Naive thymus-derived CD8-positive, alpha-beta T cell (primary cell): ENCODE measurements around the gene CYP1A1. TPM values are rescaled to one million over a fixed set of nuclear protein-coding genes. Genes with fewer than 3 reads are reported as not detected.
"Not testable (repeated sequence)": the region's sequence is repeated elsewhere in the genome, so short reads cannot be mapped to it uniquely, and the experiment has no call there.

Source experiments
- ATAC-seq, 2 donors: fragments of 150-1000 bp; cut with Tn5 transposase in 1 of 2; sonication (Bioruptor Pico), chemical (Tn5 transposase) in 1 of 2; 1 replicate in 1 of 2; 2 replicates in 1 of 2; pipeline ENCODE4 v1.10.0; 2021; ENCODE audit warnings: mild to moderate bottlenecking in 2 of 2, moderate library complexity in 2 of 2
- POLR2A ChIA-PET: fragments of 350-600 bp; sonication (Branson Sonifier 250); formaldehyde crosslinking; loops from one replicate; lab custom pipeline; 2021; ENCODE audit warnings: antibody characterized with exemption; lab: Charles Lee
- DNase-seq, 10 donors: peaks; one replicate each; pipeline versions ENCODE4 v3.0.0 to v3.0.0-alpha.2; 2020 to 2022
- H3K27ac Mint-ChIP-seq, 10 donors: one replicate each; pipeline ENCODE4 v1.8.0; 2020 to 2022; ENCODE audit warnings: mild to moderate bottlenecking in 10 of 10, mixed read lengths in 10 of 10, moderate library complexity in 4 of 10, inconsistent platforms in 1 of 10
- H3K27me3 Mint-ChIP-seq, 5 donors: one replicate each; pipeline ENCODE4 v1.8.0; 2021 to 2022; ENCODE audit warnings: mixed read lengths in 5 of 5
- H3K36me3 Mint-ChIP-seq, 3 donors: one replicate each; pipeline ENCODE4 v1.8.0; 2020 to 2022; ENCODE audit warnings: mixed read lengths in 3 of 3, mild to moderate bottlenecking in 2 of 3, inconsistent platforms in 1 of 3
- H3K4me1 Mint-ChIP-seq, 4 donors: one replicate each; pipeline ENCODE4 v1.8.0; 2021 to 2022; ENCODE audit warnings: mixed read lengths in 4 of 4
- H3K4me3 Mint-ChIP-seq, 10 donors: one replicate each; pipeline ENCODE4 v1.8.0; 2020 to 2022; ENCODE audit warnings: mild to moderate bottlenecking in 10 of 10, mixed read lengths in 10 of 10, moderate library complexity in 6 of 10, inconsistent platforms in 1 of 10
- H3K9me3 Mint-ChIP-seq, 9 donors: one replicate each; pipeline ENCODE4 v1.8.0; 2020 to 2022; ENCODE audit warnings: mixed read lengths in 9 of 9, mild to moderate bottlenecking in 3 of 9, inconsistent platforms in 1 of 9, moderate library complexity in 1 of 9
- polyA plus RNA-seq, 3 donors: library from polyadenylated mRNA; unstranded; fragments of 300-500 nt; fragmentation: Illumina TruSeq; gene quantifications; one replicate each; pipeline ENCODE4 v1.2.3, GENCODE V29; 2021
- total RNA-seq, 8 experiments: library from RNA in 2 of 8; stranded (reverse) in 2 of 8; gene quantifications; one replicate each; pipeline ENCODE4 v1.2.3 and lab custom pipeline; 2021 to 2026

The CYP1A1 gene
- total and polyA plus RNA-seq, 5 experiments from 2014 or later = 0.18 to 0.27 TPM; not detected in 3

DNA sequence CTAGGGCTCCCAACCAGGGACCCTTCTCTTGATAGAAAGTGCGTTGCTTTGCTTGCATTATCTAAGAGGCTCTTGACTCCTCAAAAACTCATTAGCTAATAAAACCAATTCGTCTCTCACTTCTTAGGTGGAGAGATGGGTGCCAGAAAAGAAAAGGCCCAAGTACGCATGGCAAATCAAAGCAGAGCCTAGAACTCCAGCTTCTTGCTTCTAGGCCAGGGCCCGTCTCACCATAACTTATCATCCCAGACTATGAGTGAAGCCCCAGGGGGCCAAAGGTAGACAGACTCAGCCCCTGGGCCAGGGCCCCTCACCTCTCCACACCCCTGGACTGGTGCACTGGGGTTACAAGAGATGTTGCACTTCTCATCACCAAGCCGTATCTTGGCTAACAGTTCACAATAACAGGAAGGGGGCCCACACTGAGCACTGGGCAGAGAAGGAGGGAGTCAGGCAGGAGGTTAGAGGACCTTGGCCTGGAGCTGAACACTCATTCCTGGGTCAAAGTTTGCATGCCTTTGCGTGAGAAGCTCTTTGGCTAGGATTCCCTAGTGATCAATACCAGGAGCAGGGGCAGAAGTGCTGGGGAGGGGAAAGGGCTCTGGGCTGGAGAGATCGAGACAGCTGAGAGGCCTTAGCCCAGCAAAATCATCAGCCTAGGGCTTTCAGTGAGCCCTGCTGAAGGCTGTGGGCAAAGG, 5.4 kb upstream of the CYP1A1 start:
- H3K9me3 Mint-ChIP-seq = no peaks in the 10 kb centered on the region
- H3K27ac Mint-ChIP-seq = peak overlapping the region in 1 of 10 donors; percentile 24

DNA sequence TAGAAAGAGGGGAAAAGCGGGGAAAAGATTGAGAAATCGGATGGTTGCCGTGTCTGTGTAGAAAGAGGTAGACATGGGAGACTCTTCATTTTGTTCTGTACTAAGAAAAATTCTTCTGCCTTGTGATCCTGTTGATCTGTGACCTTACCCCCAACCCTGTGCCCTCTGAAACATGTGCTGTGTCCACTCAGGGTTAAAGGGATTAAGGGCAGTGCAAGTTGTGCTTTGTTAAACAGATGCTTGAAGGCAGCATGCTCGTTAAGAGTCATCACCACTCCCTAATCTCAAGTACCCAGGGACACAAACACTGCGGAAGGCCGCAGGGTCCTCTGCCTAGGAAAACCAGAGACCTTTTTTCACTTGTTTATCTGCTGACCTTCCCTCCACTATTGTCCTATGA, 4.0 kb upstream of the CYP1A1 start:
- H3K9me3 Mint-ChIP-seq, H3K27ac Mint-ChIP-seq, H3K4me3 Mint-ChIP-seq, ATAC-seq, H3K36me3 Mint-ChIP-seq, DNase-seq, POLR2A ChIA-PET: not testable (repeated sequence)
- H3K27me3 Mint-ChIP-seq = peaks cover 20 to 44% (median 30%) of the 10 kb centered on the region in 5 donors
- peaks cover 4 to 13% (median 10%) of the 10 kb centered on the region in 4 donors for H3K4me1 Mint-ChIP-seq

More for the DNA sequence above, 5.4 kb upstream of the CYP1A1 start:
- ATAC-seq = no peak
- peaks cover 0 to 8% (median 7%) of the 10 kb centered on the region in 4 donors for H3K4me1 Mint-ChIP-seq
- H3K4me3 Mint-ChIP-seq = no peak overlapping the region
- H3K36me3 Mint-ChIP-seq = no peaks in the 10 kb centered on the region
- POLR2A ChIA-PET = no interaction called here
- no peak for DNase-seq
- peaks cover 21 to 48% (median 36%) of the 10 kb centered on the region in 5 donors for H3K27me3 Mint-ChIP-seq

DNA sequence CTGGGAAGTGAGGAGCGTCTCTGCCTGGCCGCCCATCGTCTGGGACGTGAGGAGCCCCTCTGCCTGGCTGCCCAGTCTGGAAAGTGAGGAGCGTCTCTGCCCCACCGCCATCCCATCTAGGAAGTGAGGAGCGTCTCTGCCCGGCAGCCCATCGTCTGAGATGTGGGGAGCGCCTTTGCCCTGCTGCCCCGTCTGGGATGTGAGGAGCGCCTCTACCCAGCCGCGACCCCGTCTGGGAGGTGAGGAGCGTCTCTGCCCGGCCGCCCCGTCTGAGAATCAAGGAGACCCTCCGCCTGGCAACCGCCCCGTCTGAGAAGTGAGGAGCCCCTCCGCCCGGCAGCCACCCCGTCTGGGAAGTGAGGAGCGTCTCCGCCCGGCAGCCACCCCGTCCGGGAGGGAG, 3.4 kb upstream of the CYP1A1 start:
- H3K9me3 Mint-ChIP-seq = not testable (repeated sequence)

DNA sequence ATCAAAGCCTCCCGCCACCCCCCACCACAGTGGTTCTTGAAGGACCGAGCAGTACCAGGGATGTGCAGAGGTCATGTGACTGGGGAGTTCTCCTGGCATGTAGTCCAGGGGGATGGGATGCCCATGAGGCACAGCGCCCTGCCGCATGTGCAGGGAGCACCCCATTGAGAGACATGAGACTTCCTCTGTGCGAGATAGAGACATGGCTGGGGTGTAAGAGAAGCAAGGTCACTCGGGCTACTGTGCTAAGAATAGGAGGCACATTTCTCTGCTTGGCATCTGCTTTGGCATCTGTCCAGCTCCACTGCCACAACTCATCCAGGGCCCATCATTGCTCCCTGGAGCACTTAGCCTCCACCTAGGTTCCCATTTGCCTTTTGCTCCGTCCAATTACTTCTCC, 2.4 kb upstream of the CYP1A1 start:
- peak overlapping the region in 1 of 10 donors; percentile 43 for H3K27ac Mint-ChIP-seq
- no peaks in the 10 kb centered on the region for H3K9me3 Mint-ChIP-seq
- no peak for ATAC-seq
- H3K27me3 Mint-ChIP-seq = peaks cover 14 to 32% (median 25%) of the 10 kb centered on the region in 5 donors
- POLR2A ChIA-PET = no interaction called here
- peaks cover 4 to 13% (median 10%) of the 10 kb centered on the region in 4 donors for H3K4me1 Mint-ChIP-seq
- DNase-seq = no peak
- H3K4me3 Mint-ChIP-seq = peak overlapping the region in 7 of 10 donors; percentile 25 to 82 (median 78)
- no peaks in the 10 kb centered on the region for H3K36me3 Mint-ChIP-seq

More for the DNA sequence above, 3.4 kb upstream of the CYP1A1 start:
- DNase-seq, H3K36me3 Mint-ChIP-seq, ATAC-seq, POLR2A ChIA-PET, H3K4me3 Mint-ChIP-seq, H3K27ac Mint-ChIP-seq: not testable (repeated sequence)
- H3K27me3 Mint-ChIP-seq = peaks cover 17 to 39% (median 27%) of the 10 kb centered on the region in 5 donors
- H3K4me1 Mint-ChIP-seq = peaks cover 4 to 13% (median 10%) of the 10 kb centered on the region in 4 donors

DNA sequence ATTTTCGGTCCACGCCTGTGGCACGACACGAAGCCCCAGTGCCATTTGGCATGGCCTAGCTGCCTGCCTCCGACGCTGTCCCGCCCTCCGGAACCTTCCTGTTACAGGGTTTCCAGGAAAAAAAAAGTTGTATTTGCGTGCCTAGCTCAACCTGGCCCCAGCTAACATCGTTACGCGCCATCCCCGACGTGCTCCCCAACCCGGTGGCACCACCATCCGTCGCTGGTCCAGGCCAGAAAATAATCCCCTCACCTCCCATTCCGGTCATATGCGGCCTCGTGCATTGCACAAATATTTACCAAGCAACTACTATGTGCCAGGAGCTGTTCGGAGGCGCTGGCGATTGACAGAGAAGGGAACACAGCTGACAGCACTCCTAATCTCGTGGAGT, 1.4 kb upstream of the CYP1A1 start:
- DNase-seq = no peak
- no peaks in the 10 kb centered on the region for H3K9me3 Mint-ChIP-seq
- H3K4me1 Mint-ChIP-seq = peaks cover 4 to 13% (median 10%) of the 10 kb centered on the region in 4 donors
- ATAC-seq = no peak
- POLR2A ChIA-PET = interaction anchor here (0.5 to 2.1 kb wide), 3 partner anchors 31 to 1327 kb away, joined by 4 to 6 read pairs (median 4); partner anchors contain the start of gene EDC3
- no peaks in the 10 kb centered on the region for H3K36me3 Mint-ChIP-seq
- H3K27ac Mint-ChIP-seq = peak overlapping the region in 2 of 10 donors; percentile 20 to 62
- H3K4me3 Mint-ChIP-seq = peak overlapping the region; percentile 71 to 84 (median 80)
- H3K27me3 Mint-ChIP-seq = peaks cover 12 to 27% (median 21%) of the 10 kb centered on the region in 5 donors

DNA sequence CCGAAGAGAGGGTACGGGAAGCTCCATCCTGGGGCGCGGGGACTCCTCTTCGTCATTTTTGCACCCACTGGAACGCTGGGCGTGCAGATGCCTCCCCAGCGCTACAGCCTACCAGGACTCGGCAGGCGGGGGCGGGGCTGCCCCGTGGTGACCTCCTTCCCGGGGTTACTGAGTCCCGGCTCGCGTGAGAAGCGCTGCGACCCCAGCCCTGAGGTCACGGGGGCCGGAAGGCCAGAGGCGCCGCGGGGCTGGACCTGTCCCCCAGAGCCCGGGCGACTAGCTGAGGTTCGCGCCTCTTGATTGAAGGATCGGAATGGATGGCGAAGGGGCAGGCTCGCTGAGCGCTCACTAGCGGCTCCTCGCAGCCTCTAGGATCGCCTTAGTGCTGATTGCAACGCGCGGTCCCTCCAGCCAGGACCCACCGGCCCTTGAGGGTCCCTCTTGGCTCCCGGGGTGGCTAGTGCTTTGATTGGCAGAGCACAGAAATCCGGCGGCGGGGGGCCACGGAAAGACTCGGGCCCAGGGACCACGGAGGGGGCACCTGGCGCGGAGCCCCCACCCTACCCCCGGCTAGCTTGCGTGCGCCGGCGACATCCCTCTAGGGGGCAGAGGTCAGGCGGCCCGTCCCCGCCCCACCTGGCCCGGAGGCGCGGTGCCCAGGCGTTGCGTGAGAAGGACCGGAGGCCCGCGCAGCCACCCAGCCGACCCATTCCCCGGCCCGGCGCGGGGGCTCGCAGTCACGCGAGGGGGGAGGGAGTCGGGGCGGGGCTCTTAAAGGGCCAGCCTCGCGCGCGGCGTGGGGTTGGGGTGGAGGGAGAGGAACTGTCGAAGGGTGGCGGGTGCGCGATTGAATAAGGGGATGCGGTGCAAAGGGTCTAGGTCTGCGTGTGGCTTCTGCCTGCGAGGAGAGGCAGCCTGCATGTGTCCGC, 781 bp upstream of the CYP1A1 start:
- Mint-ChIP-seq H3K36me3 (no peaks in the 10 kb centered on the region), H3K9me3 (no peaks in the 10 kb centered on the region), H3K27me3 (peaks cover 10 to 22% (median 18%) of the 10 kb centered on the region in 5 donors), H3K4me1 (peaks cover 4 to 13% (median 10%) of the 10 kb centered on the region in 4 donors), H3K4me3 (peak overlapping the region; percentile 72 to 85 (median 82)), H3K27ac (peak overlapping the region in 1 of 10 donors; percentile 62)
- POLR2A ChIA-PET = interaction anchor here (0.5 to 2.1 kb wide), 4 partner anchors 30 to 1326 kb away, joined by 3 to 6 read pairs (median 4); partner anchors contain the start of gene EDC3
- peak; percentile 8 to 68 (median 38) for DNase-seq
- peak; percentile 76 to 77 for ATAC-seq

DNA sequence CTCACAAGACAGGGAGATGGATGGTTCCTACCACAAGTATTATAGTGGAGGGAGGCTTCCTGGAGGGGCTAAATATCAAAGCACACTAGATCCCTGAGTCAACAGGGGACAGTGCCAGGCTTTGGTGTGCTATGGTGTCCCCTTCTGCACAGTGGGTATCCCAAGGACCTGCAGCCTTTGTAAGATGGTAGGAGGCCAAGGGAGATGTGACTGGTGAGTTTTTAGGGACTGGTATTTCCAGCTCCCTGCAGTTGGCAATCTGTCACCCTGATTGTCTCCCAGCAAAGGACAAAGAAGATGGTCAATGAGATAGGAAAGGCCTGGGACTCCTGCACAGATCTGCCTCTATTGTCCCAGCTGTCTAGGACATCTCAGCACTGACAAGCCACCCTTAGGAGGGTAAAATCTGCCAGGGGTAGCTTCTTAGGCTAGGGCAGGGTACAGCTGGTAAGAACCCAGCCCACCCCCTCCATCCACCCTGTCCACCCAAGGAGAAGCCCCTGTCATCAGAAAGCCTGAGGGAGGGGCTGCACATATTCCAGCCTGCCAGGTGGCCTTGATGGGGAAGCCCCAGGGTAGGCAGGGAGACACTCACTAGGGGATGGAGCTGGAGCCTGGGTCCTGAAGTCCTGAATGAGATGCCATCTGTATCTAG, 631 bp downstream of the CYP1A1 start:
- peaks cover 4 to 13% (median 10%) of the 10 kb centered on the region in 4 donors for H3K4me1 Mint-ChIP-seq
- ATAC-seq (no peak), DNase-seq (no peak)
- no peaks in the 10 kb centered on the region for H3K36me3 Mint-ChIP-seq
- POLR2A ChIA-PET = interaction anchor here (2.1 kb wide), 1 partner anchor 29 kb away, joined by 4 read pairs; the partner anchor contains the start of gene EDC3
- no peaks in the 10 kb centered on the region for H3K9me3 Mint-ChIP-seq
- peak overlapping the region; percentile 69 to 85 (median 82) for H3K4me3 Mint-ChIP-seq
- no peak overlapping the region for H3K27ac Mint-ChIP-seq
- peaks cover under 1 to 15% (median 7%) of the 10 kb centered on the region in 5 donors for H3K27me3 Mint-ChIP-seq

DNA sequence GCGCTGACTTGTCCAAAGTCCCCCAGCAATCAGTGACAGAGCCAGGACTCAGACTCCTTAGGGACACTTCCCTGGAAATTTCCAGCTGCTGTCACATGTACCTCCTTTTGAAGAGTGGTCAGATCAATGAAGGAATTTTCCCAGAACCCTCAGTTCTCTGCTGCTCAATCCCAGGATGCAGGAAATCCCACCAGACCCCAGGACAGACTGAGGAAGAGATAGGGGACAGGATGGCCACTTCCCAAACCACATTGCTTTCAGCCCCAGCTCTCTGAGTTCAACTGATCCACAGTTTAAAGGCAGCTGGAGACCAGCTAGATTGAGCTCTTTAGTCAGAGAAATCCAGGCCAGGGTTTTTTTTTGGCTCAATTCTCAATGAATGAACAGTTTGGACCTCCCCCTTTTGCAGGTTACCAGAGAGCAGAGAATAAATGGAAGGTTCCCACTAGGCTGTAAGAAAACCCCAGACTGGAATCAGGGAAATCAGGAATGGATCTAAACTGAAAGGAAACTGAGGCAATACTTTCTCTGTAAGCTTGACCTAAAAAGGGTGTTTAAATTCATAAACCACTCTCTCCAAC, 1.5 kb downstream of the CYP1A1 start:
- ATAC-seq (peak; percentile 27 to 47), DNase-seq (peak in 1 of 10 donors; percentile 30)
- no peaks in the 10 kb centered on the region for H3K9me3 Mint-ChIP-seq
- no peak overlapping the region for H3K4me3 Mint-ChIP-seq
- peaks cover 4 to 13% (median 10%) of the 10 kb centered on the region in 4 donors for H3K4me1 Mint-ChIP-seq
- no peak overlapping the region for H3K27ac Mint-ChIP-seq
- POLR2A ChIA-PET = no interaction called here
- peaks cover 0 to 12% (median 7%) of the 10 kb centered on the region in 5 donors for H3K27me3 Mint-ChIP-seq
- H3K36me3 Mint-ChIP-seq = no peaks in the 10 kb centered on the region

DNA sequence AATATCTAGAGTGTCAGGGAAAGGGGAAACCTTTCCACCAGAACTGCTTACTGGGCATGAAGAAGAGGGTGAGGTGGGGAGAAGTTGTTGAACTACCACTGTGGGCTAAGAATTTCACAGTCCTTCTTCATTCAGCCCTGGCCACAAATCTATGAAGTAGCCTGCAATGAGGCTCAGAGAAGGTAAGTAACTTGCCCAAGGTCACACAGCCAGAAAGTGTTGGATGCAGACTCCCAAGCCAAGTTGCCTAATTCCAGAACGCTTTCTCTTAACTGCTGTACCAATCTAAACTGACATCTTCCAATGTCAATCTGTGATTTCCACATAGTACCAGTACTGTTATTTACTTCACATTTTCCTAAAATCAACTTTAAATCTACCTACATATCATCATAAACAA, 2.1 kb downstream of the CYP1A1 start:
- POLR2A ChIA-PET = no interaction called here
- Mint-ChIP-seq H3K36me3 (no peaks in the 10 kb centered on the region), H3K4me1 (peaks cover 4 to 13% (median 10%) of the 10 kb centered on the region in 4 donors), H3K27ac (no peak overlapping the region), H3K27me3 (peaks cover 0 to 12% (median 7%) of the 10 kb centered on the region in 5 donors), H3K4me3 (no peak overlapping the region), H3K9me3 (no peaks in the 10 kb centered on the region)
- ATAC-seq (no peak), DNase-seq (no peak)

DNA sequence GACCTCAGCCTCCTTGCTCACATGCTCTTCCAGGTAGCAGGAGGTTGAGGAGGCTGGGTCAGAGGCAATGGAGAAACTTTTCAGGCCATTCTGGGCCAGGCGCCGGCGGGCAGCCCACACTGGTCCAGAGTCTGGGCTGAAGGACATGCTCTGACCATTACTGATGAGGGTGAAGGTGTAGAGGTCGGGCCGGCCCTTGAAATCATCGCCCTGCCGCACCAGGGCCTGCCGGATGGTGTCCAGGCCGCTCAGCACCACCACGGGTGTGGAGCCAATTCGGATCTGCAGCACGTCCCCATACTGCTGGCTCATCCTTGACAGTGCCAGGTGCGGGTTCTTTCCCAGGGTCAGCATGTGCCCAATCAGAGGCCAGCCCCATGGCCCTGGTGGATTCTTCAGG, 2.7 kb downstream of the CYP1A1 start:
- Mint-ChIP-seq H3K4me1 (peaks cover 4 to 13% (median 10%) of the 10 kb centered on the region in 4 donors), H3K36me3 (no peaks in the 10 kb centered on the region), H3K27ac (no peak overlapping the region), H3K27me3 (peaks cover 0 to 9% (median 7%) of the 10 kb centered on the region in 5 donors), H3K9me3 (no peaks in the 10 kb centered on the region), H3K4me3 (no peak overlapping the region)
- DNase-seq (no peak), ATAC-seq (no peak)
- POLR2A ChIA-PET = no interaction called here

DNA sequence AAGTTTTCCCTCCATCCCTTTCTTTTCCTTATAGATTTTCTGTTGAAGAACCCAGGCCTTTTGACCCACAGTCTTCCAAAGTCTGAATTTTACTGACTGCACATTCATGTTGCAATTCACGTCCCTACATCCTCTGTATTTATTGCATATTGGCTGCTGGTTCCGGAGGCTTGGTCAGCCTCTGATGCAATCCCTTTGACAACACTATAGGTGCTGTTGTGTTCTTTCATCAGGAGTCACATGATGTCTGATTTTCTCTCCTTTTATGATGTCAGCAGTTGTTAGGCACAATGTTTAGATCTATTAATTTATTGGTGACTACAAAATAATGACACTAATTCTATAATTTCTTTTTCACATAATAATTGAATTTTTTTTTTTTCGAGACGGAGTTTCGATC, 8.7 kb downstream of the CYP1A1 start:
- Mint-ChIP-seq H3K4me1 (no peaks in the 10 kb centered on the region), H3K4me3 (no peak overlapping the region), H3K9me3 (no peaks in the 10 kb centered on the region), H3K27me3 (no peaks in the 10 kb centered on the region), H3K27ac (peak overlapping the region in 1 of 10 donors; percentile 3), H3K36me3 (no peaks in the 10 kb centered on the region)
- POLR2A ChIA-PET = no interaction called here
- ATAC-seq = no peak
- no peak for DNase-seq

DNA sequence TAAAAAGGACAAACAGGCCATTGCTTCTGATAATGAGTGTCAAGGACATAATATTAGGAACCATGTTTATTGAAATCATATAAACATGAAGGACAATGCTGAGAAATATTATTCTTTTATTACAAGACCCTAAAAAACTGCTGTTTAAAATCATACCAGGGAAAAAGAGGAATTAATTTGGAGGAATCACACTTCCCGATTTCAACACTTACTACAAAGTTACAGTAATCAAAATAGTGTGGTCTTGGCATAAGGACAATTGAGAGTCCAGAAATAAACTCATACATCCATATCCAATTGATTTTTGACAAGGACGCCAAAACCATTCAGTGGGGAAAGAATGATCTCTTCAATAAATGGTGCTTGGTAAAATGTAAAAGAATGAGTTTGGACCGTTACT, 13.0 kb downstream of the CYP1A1 start:
- Mint-ChIP-seq H3K27me3 (peaks cover 0 to 5% (median 2%) of the 10 kb centered on the region in 5 donors), H3K4me3 (no peak overlapping the region), H3K36me3 (no peaks in the 10 kb centered on the region), H3K9me3 (no peaks in the 10 kb centered on the region), H3K27ac (no peak overlapping the region), H3K4me1 (peaks cover 3 to 12% (median 5%) of the 10 kb centered on the region in 4 donors)
- DNase-seq (no peak), ATAC-seq (no peak)
- POLR2A ChIA-PET = no interaction called here
